Nucleus accumbens (tissue), 56 donors: ENCODE data around the gene MYH7.
"Not testable (repeated sequence)": the region's sequence is repeated elsewhere in the genome, so short reads cannot be mapped to it uniquely, and the experiment has no call there.

Source experiments
- DNase-seq, 56 donors: peaks; one replicate each; lab custom pipeline; 2025; lab: John Stamatoyannopoulos, UW

MYH7 gene

GRCh38 chr14:23392613-23393012 is 42.8 kb downstream of the MYH7 start:
- no peak for DNase-seq

- DNase-seq, result not testable (repeated sequence)
Measured at GRCh38 chr14:23389871-23390270, 45.6 kb downstream of the MYH7 start.

GRCh38 chr14:23389396-23389795 is 46.1 kb downstream of the MYH7 start:
- DNase-seq, result no peak

GRCh38 chr14:23388996-23389395 is 46.5 kb downstream of the MYH7 start:
- no peak for DNase-seq

GRCh38 chr14:23387916-23388882 is 47.3 kb downstream of the MYH7 start:
- no peak for DNase-seq

GRCh38 chr14:23386999-23387398 is 48.5 kb downstream of the MYH7 start:
- no peak for DNase-seq

GRCh38 chr14:23386266-23386657 is 49.2 kb downstream of the MYH7 start:
- not testable (repeated sequence) for DNase-seq

- DNase-seq, result no peak
Measured at GRCh38 chr14:23385642-23386265, 49.7 kb downstream of the MYH7 start.

- no peak for DNase-seq
Measured at GRCh38 chr14:23385244-23385641, 50.2 kb downstream of the MYH7 start.

GRCh38 chr14:23384364-23385080 is 50.9 kb downstream of the MYH7 start:
- DNase-seq, result no peak

GRCh38 chr14:23382731-23383440 is 52.6 kb downstream of the MYH7 start:
- DNase-seq, result no peak

GRCh38 chr14:23382276-23382675 is 53.2 kb downstream of the MYH7 start:
- no peak for DNase-seq

- DNase-seq, result no peak
Measured at GRCh38 chr14:23381871-23382270, 53.6 kb downstream of the MYH7 start.

- no peak for DNase-seq
Measured at GRCh38 chr14:23380976-23381375, 54.5 kb downstream of the MYH7 start.

GRCh38 chr14:23380197-23380914 is 55.1 kb downstream of the MYH7 start:
- DNase-seq, result peak in 14 of 56 donors; percentile 13 to 48 (median 31)

- peak in 27 of 56 donors; percentile 5 to 68 (median 23) for DNase-seq
Measured at GRCh38 chr14:23379366-23380196, 55.9 kb downstream of the MYH7 start.

GRCh38 chr14:23378612-23379220 is 56.7 kb downstream of the MYH7 start:
- DNase-seq, result peak in 2 of 56 donors; percentile 13 to 44
